ENCODE results near the gene USP10.

Gene USP10

DNA sequence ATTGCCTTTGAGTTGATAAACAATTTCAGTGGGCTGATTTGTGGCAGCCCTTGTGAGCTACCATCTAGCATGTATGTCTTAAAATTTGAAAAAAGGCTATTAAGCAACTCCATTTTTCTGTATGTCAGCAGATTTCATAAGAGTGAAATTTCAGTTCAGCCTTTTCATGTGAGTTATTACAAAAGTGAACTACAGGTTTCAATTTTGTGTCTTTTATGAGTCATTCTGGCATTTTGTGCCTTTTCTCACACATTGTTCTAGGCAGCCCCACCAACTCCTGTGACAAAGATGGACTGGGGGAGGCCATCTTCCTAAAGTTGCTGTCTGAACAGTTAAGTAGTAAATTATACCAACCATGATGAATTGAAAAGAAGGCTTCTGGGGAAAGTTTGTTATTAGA lies 52.1 kb downstream of the USP10 start:
- no peak overlapping the region for H3K4me3 Mint-ChIP-seq
- ATAC-seq (replicated peaks): peak; percentile 71 to 72
- no peaks in the 10 kb centered on the region for H3K27me3 Mint-ChIP-seq
- DNase-seq: no peak
- H3K36me3 Mint-ChIP-seq: peaks cover 14 to 39% of the 10 kb centered on the region in 2 donors
- H3K4me1 Mint-ChIP-seq: peaks cover 40 to 70% of the 10 kb centered on the region in 2 donors
- no peak overlapping the region for H3K27ac Mint-ChIP-seq
- H3K9me3 Mint-ChIP-seq: no peaks in the 10 kb centered on the region

GRCh38 chr16:84752600-84752999 lies 52.8 kb downstream of the USP10 start:
- DNase-seq: no peak
- Mint-ChIP-seq H3K27me3 (no peaks in the 10 kb centered on the region), H3K4me3 (peak overlapping the region in 1 of 2 donors; percentile 2), H3K36me3 (peaks cover 14 to 42% of the 10 kb centered on the region in 2 donors), H3K4me1 (peaks cover 43 to 70% of the 10 kb centered on the region in 2 donors), H3K27ac (no peak overlapping the region), H3K9me3 (no peaks in the 10 kb centered on the region)
- no peak for ATAC-seq (replicated peaks)

GRCh38 chr16:84753412-84754326 lies 53.9 kb downstream of the USP10 start:
- Mint-ChIP-seq H3K9me3 (no peaks in the 10 kb centered on the region), H3K36me3 (peaks cover 16 to 43% of the 10 kb centered on the region in 2 donors), H3K27ac (peak overlapping the region; percentile 0), H3K4me1 (peaks cover 45 to 81% of the 10 kb centered on the region in 2 donors), H3K27me3 (no peaks in the 10 kb centered on the region), H3K4me3 (peak overlapping the region; percentile 17 to 18)
- DNase-seq (no peak), ATAC-seq (replicated peaks) (peak; percentile 28 to 33)

- Mint-ChIP-seq H3K27me3 (no peaks in the 10 kb centered on the region), H3K27ac (no peak overlapping the region), H3K36me3 (peaks cover 15 to 47% of the 10 kb centered on the region in 2 donors), H3K9me3 (no peaks in the 10 kb centered on the region), H3K4me3 (peak overlapping the region in 1 of 2 donors; percentile 25), H3K4me1 (peaks cover 45 to 78% of the 10 kb centered on the region in 2 donors)
- DNase-seq (peak; percentile 66), ATAC-seq (replicated peaks) (peak; percentile 76)
Observed at GRCh38 chr16:84754353-84754856, 54.6 kb downstream of the USP10 start.

GRCh38 chr16:84754956-84755672 lies 55.3 kb downstream of the USP10 start:
- peaks cover 12 to 49% of the 10 kb centered on the region in 2 donors for H3K36me3 Mint-ChIP-seq
- ATAC-seq (replicated peaks): no peak
- H3K4me3 Mint-ChIP-seq: peak overlapping the region; percentile 17 to 20
- no peaks in the 10 kb centered on the region for H3K9me3 Mint-ChIP-seq
- no peaks in the 10 kb centered on the region for H3K27me3 Mint-ChIP-seq
- H3K4me1 Mint-ChIP-seq: peaks cover 41 to 71% of the 10 kb centered on the region in 2 donors
- peak overlapping the region; percentile 51 for H3K27ac Mint-ChIP-seq
- DNase-seq: no peak

DNA sequence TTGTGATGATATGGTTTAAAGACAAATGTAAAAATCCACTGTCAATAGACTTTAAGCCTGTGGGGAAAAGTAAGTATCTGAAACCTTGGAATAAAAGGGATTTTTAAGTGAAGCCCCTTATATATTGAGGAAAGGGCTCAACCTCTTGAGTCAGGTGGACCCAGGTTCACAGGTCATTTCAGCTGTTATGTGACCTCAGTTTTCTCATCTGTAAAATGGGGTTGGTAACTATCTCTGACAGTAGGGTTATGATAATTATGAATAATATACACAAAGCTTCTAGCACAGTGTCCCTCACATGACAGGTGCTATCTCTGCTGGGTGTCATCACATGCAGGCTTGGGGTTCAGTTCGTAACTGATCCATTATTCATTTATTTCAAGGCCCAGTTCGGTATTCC lies 57.0 kb downstream of the USP10 start:
- no peak overlapping the region for H3K27ac Mint-ChIP-seq
- peaks cover 24 to 58% of the 10 kb centered on the region in 2 donors for H3K36me3 Mint-ChIP-seq
- H3K27me3 Mint-ChIP-seq: no peaks in the 10 kb centered on the region
- peaks cover 33 to 54% of the 10 kb centered on the region in 2 donors for H3K4me1 Mint-ChIP-seq
- H3K4me3 Mint-ChIP-seq: no peak overlapping the region
- ATAC-seq (replicated peaks): no peak
- no peaks in the 10 kb centered on the region for H3K9me3 Mint-ChIP-seq
- DNase-seq: no peak

- ATAC-seq (replicated peaks) (no peak), DNase-seq (no peak)
- H3K36me3 Mint-ChIP-seq: peaks cover 19 to 52% of the 10 kb centered on the region in 2 donors
- H3K4me3 Mint-ChIP-seq: no peak overlapping the region
- H3K27me3 Mint-ChIP-seq: no peaks in the 10 kb centered on the region
- no peak overlapping the region for H3K27ac Mint-ChIP-seq
- H3K4me1 Mint-ChIP-seq: peaks cover 22 to 39% of the 10 kb centered on the region in 2 donors
- no peaks in the 10 kb centered on the region for H3K9me3 Mint-ChIP-seq
Observed at GRCh38 chr16:84758627-84759026, 58.8 kb downstream of the USP10 start.

GRCh38 chr16:84759061-84759460 lies 59.3 kb downstream of the USP10 start:
- H3K4me3 Mint-ChIP-seq: no peak overlapping the region

GRCh38 chr16:84759906-84760305 lies 60.1 kb downstream of the USP10 start:
- no peak overlapping the region for H3K27ac Mint-ChIP-seq
- H3K9me3 Mint-ChIP-seq: no peaks in the 10 kb centered on the region
- peaks cover 15 to 26% of the 10 kb centered on the region in 2 donors for H3K4me1 Mint-ChIP-seq
- peaks cover 28 to 62% of the 10 kb centered on the region in 2 donors for H3K36me3 Mint-ChIP-seq
- H3K27me3 Mint-ChIP-seq: no peaks in the 10 kb centered on the region
- ATAC-seq (replicated peaks) (no peak), DNase-seq (no peak)
- no peak overlapping the region for H3K4me3 Mint-ChIP-seq

More at GRCh38 chr16:84759061-84759460, 59.3 kb downstream of the USP10 start:
- H3K36me3 Mint-ChIP-seq: peaks cover 22 to 53% of the 10 kb centered on the region in 2 donors
- H3K9me3 Mint-ChIP-seq: no peaks in the 10 kb centered on the region
- ATAC-seq (replicated peaks) (no peak), DNase-seq (no peak)
- H3K27me3 Mint-ChIP-seq: no peaks in the 10 kb centered on the region
- H3K4me1 Mint-ChIP-seq: peaks cover 17 to 34% of the 10 kb centered on the region in 2 donors
- H3K27ac Mint-ChIP-seq: no peak overlapping the region

- no peak overlapping the region for H3K27ac Mint-ChIP-seq
- H3K27me3 Mint-ChIP-seq: no peaks in the 10 kb centered on the region
- no peak for DNase-seq
- no peak overlapping the region for H3K4me3 Mint-ChIP-seq
- H3K4me1 Mint-ChIP-seq: peaks cover 10 to 13% of the 10 kb centered on the region in 2 donors
- no peaks in the 10 kb centered on the region for H3K9me3 Mint-ChIP-seq
- no peak for ATAC-seq (replicated peaks)
- H3K36me3 Mint-ChIP-seq: peaks cover 32 to 64% of the 10 kb centered on the region in 2 donors
Observed at GRCh38 chr16:84761448-84762368, 61.9 kb downstream of the USP10 start.

DNA sequence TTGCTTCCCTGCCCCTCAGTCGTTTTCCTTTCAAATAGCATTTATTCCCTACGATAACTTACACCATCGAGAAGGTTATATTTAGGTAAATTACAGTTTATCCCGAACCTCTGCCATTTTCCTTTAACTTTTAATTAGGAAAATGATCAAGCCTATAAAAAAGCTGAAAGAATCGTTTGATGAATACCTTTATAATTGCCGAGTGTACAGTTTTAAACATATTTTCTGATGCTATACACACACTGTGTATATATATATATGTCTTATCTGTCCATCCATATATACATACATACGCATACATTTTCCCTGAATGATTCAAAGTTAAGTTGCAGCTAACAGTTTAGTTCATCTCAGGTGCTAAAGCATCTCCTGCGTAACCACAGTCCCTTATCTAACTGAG lies 63.4 kb downstream of the USP10 start:
- H3K27ac Mint-ChIP-seq: no peak overlapping the region
- H3K36me3 Mint-ChIP-seq: peaks cover 32 to 68% of the 10 kb centered on the region in 2 donors
- no peaks in the 10 kb centered on the region for H3K9me3 Mint-ChIP-seq
- H3K4me1 Mint-ChIP-seq: peaks cover 7% of the 10 kb centered on the region in 2 donors
- no peak overlapping the region for H3K4me3 Mint-ChIP-seq
- DNase-seq (no peak), ATAC-seq (replicated peaks) (no peak)
- no peaks in the 10 kb centered on the region for H3K27me3 Mint-ChIP-seq

GRCh38 chr16:84763629-84764028 lies 63.8 kb downstream of the USP10 start:
- no peak overlapping the region for H3K4me3 Mint-ChIP-seq
- H3K27ac Mint-ChIP-seq: no peak overlapping the region
- peaks cover 30 to 67% of the 10 kb centered on the region in 2 donors for H3K36me3 Mint-ChIP-seq
- no peak for DNase-seq
- H3K9me3 Mint-ChIP-seq: no peaks in the 10 kb centered on the region
- ATAC-seq (replicated peaks): no peak
- peaks cover 2 to 6% of the 10 kb centered on the region in 2 donors for H3K4me1 Mint-ChIP-seq
- no peaks in the 10 kb centered on the region for H3K27me3 Mint-ChIP-seq

GRCh38 chr16:84764970-84765369 lies 65.2 kb downstream of the USP10 start:
- no peaks in the 10 kb centered on the region for H3K27me3 Mint-ChIP-seq
- H3K4me1 Mint-ChIP-seq: peaks cover 0 to 4% of the 10 kb centered on the region in 2 donors
- DNase-seq (no peak), ATAC-seq (replicated peaks) (no peak)
- no peak overlapping the region for H3K27ac Mint-ChIP-seq
- peaks cover 43 to 66% of the 10 kb centered on the region in 2 donors for H3K36me3 Mint-ChIP-seq
- H3K9me3 Mint-ChIP-seq: no peaks in the 10 kb centered on the region
- H3K4me3 Mint-ChIP-seq: no peak overlapping the region
